H1 (cell line): ENCODE data around the gene DNAJA3. TPM values are rescaled to one million over a fixed set of nuclear protein-coding genes. Genes with fewer than 3 reads are reported as not detected.

Experiments used
- CTCF ChIA-PET: fragments of 300-600 bp; sonication (Branson Sonifier 250); formaldehyde crosslinking; loops from one replicate; lab custom pipeline; 2021; ENCODE audit not compliant: partially characterized antibody; lab: Charles Lee
- POLR2A ChIA-PET: fragments of 300-600 bp; sonication (Branson Sonifier 250); formaldehyde crosslinking; loops from one replicate; lab custom pipeline; 2021; ENCODE audit warnings: inconsistent platforms; ENCODE audit not compliant: partially characterized antibody; lab: Charles Lee
- DNase-seq, 2 experiments: peaks; one replicate each; pipeline versions ENCODE4 v3.0.0 to v3.0.0-alpha.2; 2010 to 2022; ENCODE audit warnings: low spot score in 2 of 2, low read depth in 1 of 2, mixed read lengths in 1 of 2
- FAIRE-seq: peaks from 2 replicates; lab custom pipeline; 2011; peaks lifted over from hg19 to GRCh38; lab: Jason Lieb, UNC
- H2AFZ ChIP-seq: 2 replicates; pipeline ENCODE4 v1.8.1; 2012; ENCODE audit warnings: low read length, inconsistent platforms
- H2AK5ac ChIP-seq: 2 replicates; pipeline ENCODE4 v1.6.1; 2013; ENCODE audit warnings: low read depth, low read length
- H2BK120ac ChIP-seq: replicated peaks from 2 replicates; pipeline ENCODE3; 2013; ENCODE audit warnings: low read depth, low read length, inconsistent platforms
- H2BK12ac ChIP-seq: 2 replicates; pipeline ENCODE4 v1.6.1; 2013; ENCODE audit warnings: low read depth, low read length
- H2BK15ac ChIP-seq: 2 replicates; pipeline ENCODE4 v1.6.1; 2013; ENCODE audit warnings: low read length
- H2BK20ac ChIP-seq: 2 replicates; pipeline ENCODE4 v1.6.1; 2013; ENCODE audit warnings: low read length
- H2BK5ac ChIP-seq: 2 replicates; pipeline ENCODE4 v1.6.1; 2013; ENCODE audit warnings: low read depth, low read length
- H3K14ac ChIP-seq: 2 replicates; pipeline ENCODE4 v1.6.1; 2013; ENCODE audit warnings: inconsistent platforms; ENCODE audit not compliant: insufficient read length
- H3K18ac ChIP-seq: 2 replicates; pipeline ENCODE4 v1.6.1; 2013; ENCODE audit warnings: low read length; ENCODE audit errors: extremely low read depth
- H3K23ac ChIP-seq: 2 replicates; pipeline ENCODE4 v1.6.1; 2013; ENCODE audit warnings: inconsistent platforms; ENCODE audit not compliant: insufficient read length
- H3K23me2 ChIP-seq: 2 replicates; pipeline ENCODE4 v1.6.1; 2013; ENCODE audit warnings: low read depth, low read length
- H3K27ac ChIP-seq: 2 replicates; pipeline ENCODE4 v1.6.1; 2011; ENCODE audit warnings: low read depth, low read length, inconsistent platforms
- H3K27me3 ChIP-seq, 4 experiments: replicated peaks in 1 of 4; 1 replicate in 1 of 4; 2 replicates in 3 of 4; pipeline versions ENCODE4 v1.6.1 to v1.8.1; 2011 to 2013; ENCODE audit warnings: low read length in 3 of 4, mild to moderate bottlenecking in 3 of 4, inconsistent platforms in 2 of 4, mixed read lengths in 2 of 4, moderate library complexity in 1 of 4; ENCODE audit not compliant: control insufficient read depth in 3 of 4, insufficient read depth in 3 of 4; ENCODE audit errors: extremely low read depth in 1 of 4
- H3K36me3 ChIP-seq, 4 experiments: 2 replicates each; pipeline versions ENCODE4 v1.6.1 to v1.8.1; 2011 to 2013; ENCODE audit warnings: mild to moderate bottlenecking in 4 of 4, low read length in 3 of 4, moderate library complexity in 2 of 4, control low read depth in 1 of 4, inconsistent platforms in 1 of 4; ENCODE audit not compliant: insufficient read depth in 4 of 4, control insufficient read depth in 2 of 4
- H3K4ac ChIP-seq: replicated peaks from 2 replicates; pipeline ENCODE3; 2013; ENCODE audit warnings: low read length, low read depth, mixed read lengths, inconsistent platforms; ENCODE audit not compliant: insufficient read length
- H3K4me1 ChIP-seq, 4 experiments: replicated peaks in 1 of 4; 1 replicate in 1 of 4; 2 replicates in 3 of 4; pipeline versions ENCODE4 v1.6.1 to v1.8.1; 2011 to 2013; ENCODE audit warnings: low read length in 3 of 4, inconsistent platforms in 2 of 4, mixed read lengths in 1 of 4; ENCODE audit not compliant: insufficient read depth in 4 of 4, control insufficient read depth in 3 of 4
- H3K4me2 ChIP-seq, 2 experiments: 2 replicates each; pipeline versions ENCODE4 v1.6.1 to v1.8.1; 2011 to 2013; ENCODE audit warnings: low read depth in 2 of 2, low read length in 2 of 2, control low read depth in 1 of 2, inconsistent platforms in 1 of 2, mild to moderate bottlenecking in 1 of 2; ENCODE audit not compliant: insufficient read depth in 1 of 2
- H3K4me3 ChIP-seq, 4 experiments: fragments of 200-600, 300-600 bp in 1 of 4; sonication (generic), shearing (Covaris generic), sonication (Bioruptor Twin) in 1 of 4; 2 replicates each; pipeline versions ENCODE4 v1.5.1 to v1.8.1; 2011 to 2016; ENCODE audit warnings: low read length in 4 of 4, low read depth in 3 of 4, control low read depth in 2 of 4, inconsistent platforms in 2 of 4, mild to moderate bottlenecking in 2 of 4, mixed read lengths in 1 of 4, moderate library complexity in 1 of 4; ENCODE audit not compliant: insufficient read depth in 2 of 4; ENCODE audit errors: extremely low read depth in 1 of 4
- H3K56ac ChIP-seq: replicated peaks from 2 replicates; pipeline ENCODE3; 2013; ENCODE audit warnings: low read depth, mild to moderate bottlenecking, mixed read lengths, low read length, inconsistent platforms; ENCODE audit not compliant: insufficient read length
- H3K79me1 ChIP-seq: 2 replicates; pipeline ENCODE4 v1.6.1; 2013; ENCODE audit warnings: low read depth, low read length, control low read depth
- H3K79me2 ChIP-seq, 2 experiments: 2 replicates each; pipeline versions ENCODE4 v1.6.1 to v1.8.1; 2012 to 2013; ENCODE audit warnings: low read length in 2 of 2, mild to moderate bottlenecking in 2 of 2, inconsistent platforms in 1 of 2; ENCODE audit not compliant: insufficient read depth in 2 of 2, control insufficient read depth in 1 of 2
- H3K9ac ChIP-seq, 4 experiments: replicated peaks in 1 of 4; 1 replicate in 1 of 4; 2 replicates in 3 of 4; pipeline versions ENCODE4 v1.6.1 to v1.8.1; 2011 to 2013; ENCODE audit warnings: low read depth in 3 of 4, low read length in 3 of 4, control low read depth in 2 of 4, mild to moderate bottlenecking in 2 of 4, moderate library complexity in 2 of 4, inconsistent platforms in 1 of 4; ENCODE audit errors: extremely low read depth in 1 of 4
- H3K9me3 ChIP-seq, 2 experiments: 2 replicates each; pipeline versions ENCODE4 v1.6.1 to v1.8.1; 2012 to 2013; ENCODE audit warnings: mild to moderate bottlenecking in 2 of 2, moderate library complexity in 2 of 2, control low read depth in 1 of 2, inconsistent platforms in 1 of 2, low read depth in 1 of 2, low read length in 1 of 2, mixed read lengths in 1 of 2; ENCODE audit not compliant: insufficient read depth in 2 of 2
- H4K20me1 ChIP-seq, 2 experiments: replicated peaks in 1 of 2; 2 replicates each; pipeline versions ENCODE3 to v1.8.1; 2011 to 2013; ENCODE audit warnings: inconsistent platforms in 2 of 2, low read length in 2 of 2, mild to moderate bottlenecking in 1 of 2; ENCODE audit not compliant: insufficient read depth in 2 of 2, control insufficient read depth in 1 of 2
- H4K5ac ChIP-seq: 2 replicates; pipeline ENCODE4 v1.6.1; 2013; ENCODE audit warnings: low read length, low read depth, mixed read lengths, inconsistent platforms; ENCODE audit not compliant: insufficient read length
- H4K8ac ChIP-seq: 2 replicates; pipeline ENCODE4 v1.8.0; 2013; ENCODE audit warnings: mild to moderate bottlenecking, moderate library complexity, low read length, inconsistent platforms; ENCODE audit not compliant: insufficient read depth; ENCODE audit errors: extremely low read depth
- H4K91ac ChIP-seq: replicated peaks from 2 replicates; pipeline ENCODE3; 2013; ENCODE audit warnings: low read length, mixed read lengths, inconsistent platforms; ENCODE audit not compliant: insufficient read length
- HDAC2 ChIP-seq, 2 experiments: fragments of 300-600 bp in 1 of 2; sonication (generic) in 1 of 2; IDR thresholded peaks; 2 replicates each; pipeline ENCODE4 v1.6.1; 2011 to 2012; ENCODE audit warnings: low read depth in 2 of 2, low read length in 2 of 2, mild to moderate bottlenecking in 2 of 2, moderate library complexity in 2 of 2, borderline replicate concordance in 1 of 2, inconsistent platforms in 1 of 2
- POLR2A ChIP-seq, 2 experiments: IDR thresholded peaks; 1 replicate in 1 of 2; 2 replicates in 1 of 2; pipeline ENCODE4 v1.6.1; 2011; ENCODE audit warnings: low read depth in 2 of 2, low read length in 2 of 2, mild to moderate bottlenecking in 2 of 2; ENCODE audit errors: control extremely low read depth in 1 of 2
- POLR2AphosphoS5 ChIP-seq: IDR thresholded peaks from 2 replicates; pipeline ENCODE4 v1.6.1; 2011; ENCODE audit warnings: low read depth, low read length
- SP1 ChIP-seq: IDR thresholded peaks from 2 replicates; pipeline ENCODE4 v1.6.1; 2011; ENCODE audit warnings: low read depth, low read length
- TAF7 ChIP-seq: optimal IDR thresholded peaks from 2 replicates; pipeline ENCODE3; 2011; ENCODE audit warnings: low read depth, mild to moderate bottlenecking, inconsistent platforms, low read length, moderate library complexity, borderline replicate concordance
- YY1 ChIP-seq: IDR thresholded peaks from 2 replicates; pipeline ENCODE4 v1.6.1; 2011; ENCODE audit warnings: low read depth, mild to moderate bottlenecking, low read length
- WGBS, 2 experiments: shearing (Covaris generic) in 1 of 2; methylation state at CpG; one replicate each; pipeline versions ENCODE4 v1.1.6 to v1.1.7; 2013 to 2015; ENCODE audit warnings: low lambda C conversion rate in 2 of 2, mixed read lengths in 2 of 2, inconsistent platforms in 1 of 2, low coverage in 1 of 2, missing lambda C conversion rate in 1 of 2; ENCODE audit not compliant: insufficient replicate concordance in 2 of 2, insufficient coverage in 1 of 2, insufficient read length in 1 of 2; ENCODE audit errors: extremely low coverage in 1 of 2, missing lambda C conversion rate in 1 of 2; 5-methylcytosine and 5-hydroxymethylcytosine counted together
- polyA plus RNA-seq, 7 experiments: library from polyadenylated mRNA; depleted of rRNA in 3 of 7; stranded (reverse) in 5 of 7; unstranded in 2 of 7; fragments of >200 nt in 5 of 7; fragments of 200-250 nt in 2 of 7; gene quantifications; 1 replicate in 5 of 7; 2 replicates in 1 of 7; 4 replicates in 1 of 7; pipeline versions ENCODE4 v1.2.1 to v1.2.3, GENCODE V29; 2011 to 2013; ENCODE audit warnings: missing spikeins in 2 of 7, mixed read lengths in 2 of 7
- total RNA-seq: library from RNA; stranded (reverse); fragmentation: NEBNext Ultra II Directional; extraction: Animal tissue kit (Norgen Biotek cat#: 25700); gene quantifications from 2 replicates; pipeline ENCODE4 v1.2.1, GENCODE V29; 2021

Gene DNAJA3
- total and polyA plus RNA-seq, 2 of the 8 experiments (the other 6 are each of a cell fraction or from before 2014, with no cell fraction given), result 37.3 to 59.1 TPM

GRCh38 chr16:4455081-4455480 lies 29.4 kb downstream of the DNAJA3 start:
- H2AFZ ChIP-seq, result no peak overlapping the region
- no peaks in the 10 kb centered on the region for H3K9me3 ChIP-seq
- H3K4me1 ChIP-seq, result no peaks in the 10 kb centered on the region
- no peak overlapping the region for H4K5ac ChIP-seq
- H2BK5ac ChIP-seq, result no peak overlapping the region; the same call in 1 of the 2 replicates
- no peak overlapping the region for H3K23ac ChIP-seq
- H2BK120ac ChIP-seq, result no peak overlapping the region
- peaks cover 6 to 13% of the 10 kb centered on the region in 2 experiments for H4K20me1 ChIP-seq
- H2BK12ac ChIP-seq, result no peak overlapping the region
- no peaks in the 10 kb centered on the region for H3K79me2 ChIP-seq
- no peak overlapping the region for H2BK20ac ChIP-seq
- H3K79me1 ChIP-seq, result no peaks in the 10 kb centered on the region; the same call in 1 of the 2 replicates
- no peaks in the 10 kb centered on the region for H3K27me3 ChIP-seq
- H3K18ac ChIP-seq, result no peak overlapping the region
- H3K36me3 ChIP-seq, result peaks cover 6 to 50% (median 22%) of the 10 kb centered on the region in 4 experiments; a peak in 7 of 8 replicates
- ChIA-PET POLR2A (interaction anchor here (0.7 to 21.6 kb wide), 7 partner anchors 6 to 54 kb away, joined by 3 to 257 read pairs (median 5); partner anchors contain the start of genes HMOX2 and NMRAL1), CTCF (interaction anchor here (0.6 kb wide), 1 partner anchor 325 kb away, joined by 3 read pairs; no protein-coding TSS in a partner anchor)
- H2BK15ac ChIP-seq, result no peak overlapping the region
- 86% methylated on average over 11 of the region's 14 CpGs; no CpG with 5 or more reads in 1 of the 2 experiments for WGBS, 2 experiments
- H3K4me2 ChIP-seq, result no peak overlapping the region
- FAIRE-seq, result no peak
- TF ChIP-seq TAF7, result no peak
- no peak for TF ChIP-seq SP1
- TF ChIP-seq POLR2AphosphoS5, result 0 out of 2 replicates have a peak, but pooled peaks have one; percentile 34
- TF ChIP-seq YY1, result no peak
- 0 out of 3 replicates have a peak, but pooled peaks of 1 of the 2 experiments have one; percentile 17 for TF ChIP-seq POLR2A (IDR thresholded peaks at IDR 0.05; ENCODE audit: control extremely low read depth in 1 of 2, low read depth in 2 of 2, low read length in 2 of 2)
- no peak for TF ChIP-seq HDAC2 (IDR thresholded peaks at IDR 0.05; ENCODE audit: borderline replicate concordance in 1 of 2, low read depth in 2 of 2, low read length in 2 of 2)
- TF ChIP-seq, all 59 proteins: peak for 2
- Histone ChIP-seq H4K91ac (no peak overlapping the region), H3K23me2 (no peaks in the 10 kb centered on the region), H3K27ac (no peak overlapping the region), H3K56ac (no peak overlapping the region), H3K4ac (no peak overlapping the region), H3K14ac (no peak overlapping the region), H3K9ac (no peak overlapping the region), H2AK5ac (no peak overlapping the region), H3K4me3 (no peak overlapping the region), H4K8ac (no peak overlapping the region)
- no peak for DNase-seq
